HG03135 (cell line): ENCODE data around the gene OR52A5.
"Not testable (repeated sequence)": the region's sequence is repeated elsewhere in the genome, so short reads cannot be mapped to it uniquely, and the experiment has no call there.

ENCODE experiments used
- ATAC-seq: cut with Tn5 transposase; IDR thresholded peaks from one replicate; pipeline ENCODE4 v1.9.1; 2021; ENCODE audit warnings: mild to moderate bottlenecking, moderate library complexity; ENCODE audit not compliant: unreplicated experiment

Gene OR52A5

GRCh38 chr11:5137996-5138395, at the start of gene OR52A5:
OR52A5 (minus strand) TSS chr11:5138356; CDS start chr11:5132642, 5,714 bp downstream.
- ATAC-seq, result no peak

GRCh38 chr11:5178046-5178837, 40.1 kb upstream of the OR52A5 start:
- ATAC-seq, result no peak

GRCh38 chr11:5174934-5175333, 36.8 kb upstream of the OR52A5 start:
- no peak for ATAC-seq

GRCh38 chr11:5171856-5172255, 33.7 kb upstream of the OR52A5 start:
- no peak for ATAC-seq

GRCh38 chr11:5165898-5166297, 27.7 kb upstream of the OR52A5 start:
- ATAC-seq, result not testable (repeated sequence)

- not testable (repeated sequence) for ATAC-seq
Measured at GRCh38 chr11:5164807-5165206, 26.7 kb upstream of the OR52A5 start.

- not testable (repeated sequence) for ATAC-seq
Measured at GRCh38 chr11:5161045-5161444, 22.9 kb upstream of the OR52A5 start.

GRCh38 chr11:5160217-5160616, 22.1 kb upstream of the OR52A5 start:
- ATAC-seq, result not testable (repeated sequence)

- no peak for ATAC-seq
Measured at GRCh38 chr11:5159806-5160205, 21.6 kb upstream of the OR52A5 start.

- no peak for ATAC-seq
Measured at GRCh38 chr11:5154657-5155056, 16.5 kb upstream of the OR52A5 start, which contains the start of gene OR52A1. OR52A1 (minus strand) TSS chr11:5154757; CDS start chr11:5152369, 2,388 bp downstream.

GRCh38 chr11:5153574-5154431, 15.6 kb upstream of the OR52A5 start:
- ATAC-seq, result no peak

GRCh38 chr11:5151713-5152153, 13.6 kb upstream of the OR52A5 start:
- no peak for ATAC-seq

GRCh38 chr11:5144206-5144605, 6.0 kb upstream of the OR52A5 start:
- ATAC-seq, result not testable (repeated sequence)

GRCh38 chr11:5137014-5137413, 1.1 kb downstream of the OR52A5 start:
- no peak for ATAC-seq

GRCh38 chr11:5136261-5136660, 1.9 kb downstream of the OR52A5 start:
- ATAC-seq, result no peak

- ATAC-seq, result no peak
Measured at GRCh38 chr11:5131584-5132335, 6.4 kb downstream of the OR52A5 start.

GRCh38 chr11:5129457-5129877, 8.7 kb downstream of the OR52A5 start:
- no peak for ATAC-seq

- ATAC-seq, result no peak
Measured at GRCh38 chr11:5124891-5125620, 13.1 kb downstream of the OR52A5 start.

- ATAC-seq, result peak; percentile 79
Measured at GRCh38 chr11:5123802-5124521, 14.2 kb downstream of the OR52A5 start.

GRCh38 chr11:5118893-5119292, 19.3 kb downstream of the OR52A5 start:
- no peak for ATAC-seq
